ENCODE data around the gene METTL15.
"Not testable (repeated sequence)": the region's sequence is repeated elsewhere in the genome, so short reads cannot be mapped to it uniquely, and the experiment has no call there.

METTL15 gene

GRCh38 chr11:28227460-28227859 is 119.3 kb downstream of the METTL15 start:
- DNase-seq (no peak), ATAC-seq (no peak)
- Mint-ChIP-seq H3K27ac (no peak overlapping the region), H3K9me3 (no peaks in the 10 kb centered on the region), H3K4me1 (peaks cover 12% of the 10 kb centered on the region), H3K27me3 (no peaks in the 10 kb centered on the region), H3K4me3 (no peak overlapping the region)

GRCh38 chr11:28228196-28228895 is 120.2 kb downstream of the METTL15 start:
- ATAC-seq (no peak), DNase-seq (no peak)
- no peak overlapping the region for H3K27ac Mint-ChIP-seq
- no peaks in the 10 kb centered on the region for H3K9me3 Mint-ChIP-seq
- no peaks in the 10 kb centered on the region for H3K27me3 Mint-ChIP-seq
- no peak overlapping the region for H3K4me3 Mint-ChIP-seq
- peaks cover 12% of the 10 kb centered on the region for H3K4me1 Mint-ChIP-seq

GRCh38 chr11:28231475-28231874 is 123.3 kb downstream of the METTL15 start:
- Mint-ChIP-seq H3K27me3 (no peaks in the 10 kb centered on the region), H3K4me3 (no peak overlapping the region), H3K9me3 (no peaks in the 10 kb centered on the region), H3K4me1 (peaks cover 7% of the 10 kb centered on the region), H3K27ac (no peak overlapping the region)
- DNase-seq (no peak), ATAC-seq (no peak)

- DNase-seq = no peak
- H3K4me3 Mint-ChIP-seq = no peak overlapping the region
- no peak overlapping the region for H3K27ac Mint-ChIP-seq
Measured at GRCh38 chr11:28232649-28233048, 124.5 kb downstream of the METTL15 start.

GRCh38 chr11:28241760-28242159 is 133.6 kb downstream of the METTL15 start:
- no peaks in the 10 kb centered on the region for H3K4me1 Mint-ChIP-seq
- H3K9me3 Mint-ChIP-seq = peaks cover 15 to 21% of the 10 kb centered on the region in 2 donors
- no peaks in the 10 kb centered on the region for H3K27me3 Mint-ChIP-seq
- H3K27ac Mint-ChIP-seq = no peak overlapping the region
- ATAC-seq (no peak), DNase-seq (no peak)
- no peak overlapping the region for H3K4me3 Mint-ChIP-seq

More at GRCh38 chr11:28232649-28233048, 124.5 kb downstream of the METTL15 start:
- peaks cover under 1% of the 10 kb centered on the region for H3K4me1 Mint-ChIP-seq
- no peak for ATAC-seq
- no peaks in the 10 kb centered on the region for H3K27me3 Mint-ChIP-seq
- H3K9me3 Mint-ChIP-seq = peaks cover 0 to 7% of the 10 kb centered on the region in 2 donors

- ATAC-seq (no peak), DNase-seq (no peak)
- Mint-ChIP-seq H3K27me3 (no peaks in the 10 kb centered on the region), H3K4me3 (no peak overlapping the region), H3K9me3 (peaks cover 14 to 15% of the 10 kb centered on the region in 2 donors), H3K27ac (no peak overlapping the region), H3K4me1 (no peaks in the 10 kb centered on the region)
Measured at GRCh38 chr11:28242596-28242995, 134.4 kb downstream of the METTL15 start.

GRCh38 chr11:28243061-28243460 is 134.9 kb downstream of the METTL15 start:
- DNase-seq (no peak), ATAC-seq (no peak)
- H3K27ac Mint-ChIP-seq = no peak overlapping the region
- no peaks in the 10 kb centered on the region for H3K4me1 Mint-ChIP-seq
- H3K27me3 Mint-ChIP-seq = no peaks in the 10 kb centered on the region
- H3K4me3 Mint-ChIP-seq = no peak overlapping the region
- H3K9me3 Mint-ChIP-seq = peaks cover 14 to 15% of the 10 kb centered on the region in 2 donors

GRCh38 chr11:28243581-28243980 is 135.4 kb downstream of the METTL15 start:
- Mint-ChIP-seq H3K4me3 (no peak overlapping the region), H3K4me1 (no peaks in the 10 kb centered on the region), H3K27ac (no peak overlapping the region), H3K27me3 (no peaks in the 10 kb centered on the region), H3K9me3 (peaks cover 12 to 14% of the 10 kb centered on the region in 2 donors)
- ATAC-seq (no peak), DNase-seq (no peak)

GRCh38 chr11:28245131-28245530 is 136.9 kb downstream of the METTL15 start:
- peaks cover 4 to 7% of the 10 kb centered on the region in 2 donors for H3K9me3 Mint-ChIP-seq
- no peaks in the 10 kb centered on the region for H3K27me3 Mint-ChIP-seq
- DNase-seq (no peak), ATAC-seq (no peak)
- H3K4me3 Mint-ChIP-seq = no peak overlapping the region
- H3K4me1 Mint-ChIP-seq = no peaks in the 10 kb centered on the region
- H3K27ac Mint-ChIP-seq = peak overlapping the region in 1 of 2 donors; percentile 4

GRCh38 chr11:28250192-28250591 is 142.0 kb downstream of the METTL15 start:
- no peak for ATAC-seq
- peaks cover 9 to 21% of the 10 kb centered on the region in 2 donors for H3K9me3 Mint-ChIP-seq
- no peak overlapping the region for H3K27ac Mint-ChIP-seq

GRCh38 chr11:28251257-28251656 is 143.1 kb downstream of the METTL15 start:
- no peak overlapping the region for H3K27ac Mint-ChIP-seq
- no peak for ATAC-seq
- no peak overlapping the region for H3K4me3 Mint-ChIP-seq
- peaks cover 4 to 17% of the 10 kb centered on the region in 2 donors for H3K9me3 Mint-ChIP-seq
- no peaks in the 10 kb centered on the region for H3K4me1 Mint-ChIP-seq
- H3K27me3 Mint-ChIP-seq = no peaks in the 10 kb centered on the region
- DNase-seq = no peak

More at GRCh38 chr11:28250192-28250591, 142.0 kb downstream of the METTL15 start:
- DNase-seq = no peak
- Mint-ChIP-seq H3K27me3 (no peaks in the 10 kb centered on the region), H3K4me3 (no peak overlapping the region), H3K4me1 (no peaks in the 10 kb centered on the region)

GRCh38 chr11:28257761-28258160 is 149.6 kb downstream of the METTL15 start:
- H3K9me3 Mint-ChIP-seq = peaks cover 4 to 29% of the 10 kb centered on the region in 2 donors
- H3K27ac Mint-ChIP-seq = no peak overlapping the region
- DNase-seq = no peak
- no peak overlapping the region for H3K4me3 Mint-ChIP-seq
- H3K27me3 Mint-ChIP-seq = no peaks in the 10 kb centered on the region
- no peak for ATAC-seq
- H3K4me1 Mint-ChIP-seq = peaks cover 7% of the 10 kb centered on the region

- Mint-ChIP-seq H3K4me3 (no peak overlapping the region), H3K27me3 (no peaks in the 10 kb centered on the region), H3K27ac (no peak overlapping the region), H3K4me1 (peaks cover 7% of the 10 kb centered on the region), H3K9me3 (peaks cover 0 to 21% of the 10 kb centered on the region in 2 donors)
- DNase-seq (no peak), ATAC-seq (no peak)
Measured at GRCh38 chr11:28259177-28259843, 151.1 kb downstream of the METTL15 start.

- Mint-ChIP-seq H3K4me3 (no peak overlapping the region), H3K9me3 (peaks cover 9 to 13% of the 10 kb centered on the region in 2 donors), H3K27ac (no peak overlapping the region), H3K4me1 (no peaks in the 10 kb centered on the region), H3K27me3 (no peaks in the 10 kb centered on the region)
- no peak for ATAC-seq
- DNase-seq = no peak
Measured at GRCh38 chr11:28268925-28269324, 160.7 kb downstream of the METTL15 start.

GRCh38 chr11:28269586-28269985 is 161.4 kb downstream of the METTL15 start:
- peaks cover 9 to 13% of the 10 kb centered on the region in 2 donors for H3K9me3 Mint-ChIP-seq
- H3K4me3 Mint-ChIP-seq = no peak overlapping the region
- H3K27ac Mint-ChIP-seq = no peak overlapping the region
- no peaks in the 10 kb centered on the region for H3K27me3 Mint-ChIP-seq
- no peak for ATAC-seq
- no peak for DNase-seq
- no peaks in the 10 kb centered on the region for H3K4me1 Mint-ChIP-seq

- not testable (repeated sequence) for DNase-seq, H3K27ac Mint-ChIP-seq, H3K4me1 Mint-ChIP-seq, H3K9me3 Mint-ChIP-seq, ATAC-seq, H3K4me3 Mint-ChIP-seq, H3K27me3 Mint-ChIP-seq
Measured at GRCh38 chr11:28272247-28272646, 164.1 kb downstream of the METTL15 start.

Data from stimulated activated naive CD8-positive, alpha-beta T cell treated with anti-CD3 and anti-CD28 coated beads, Interleukin-15, amount 100 ng/mL, for 72 hours (primary cell).